IPS-18c (cell line): Measurements from ENCODE around the gene ARPC4.

ENCODE experiments used
- H3K4me3 ChIP-seq: 2 replicates; pipeline ENCODE4 v1.7.0; 2013; ENCODE audit warnings: low read depth, mild to moderate bottlenecking, low read length, moderate library complexity; ENCODE audit not compliant: insufficient read depth
- H3K9me3 ChIP-seq: one replicate; pipeline ENCODE4 v1.6.1; 2013; ENCODE audit warnings: mild to moderate bottlenecking, low read length, moderate library complexity; ENCODE audit not compliant: control insufficient read depth, insufficient read depth

ARPC4 gene

GRCh38 chr3:9792405-9793160 lies at the start of gene ARPC4, which contains the start of gene TADA3:
TSS of gene ARPC4 (plus strand) at chr3:9793082. CDS start at chr3:9793122, 40 bp downstream.
TSS of gene TADA3 (minus strand) at chr3:9792473. CDS start at chr3:9791466, 1,007 bp downstream.
- Histone ChIP-seq H3K4me3 (peak within 1 kb of the TSS; percentile 77), H3K9me3 (no peaks in the 10 kb centered on the region)

- no peak overlapping the region for H3K4me3 ChIP-seq
- no peaks in the 10 kb centered on the region for H3K9me3 ChIP-seq
These were observed 49.3 kb upstream of the ARPC4 start for GRCh38 chr3:9743548-9743947.

GRCh38 chr3:9744162-9744561 lies 48.7 kb upstream of the ARPC4 start:
- Histone ChIP-seq H3K4me3 (no peak overlapping the region), H3K9me3 (no peaks in the 10 kb centered on the region)

DNA sequence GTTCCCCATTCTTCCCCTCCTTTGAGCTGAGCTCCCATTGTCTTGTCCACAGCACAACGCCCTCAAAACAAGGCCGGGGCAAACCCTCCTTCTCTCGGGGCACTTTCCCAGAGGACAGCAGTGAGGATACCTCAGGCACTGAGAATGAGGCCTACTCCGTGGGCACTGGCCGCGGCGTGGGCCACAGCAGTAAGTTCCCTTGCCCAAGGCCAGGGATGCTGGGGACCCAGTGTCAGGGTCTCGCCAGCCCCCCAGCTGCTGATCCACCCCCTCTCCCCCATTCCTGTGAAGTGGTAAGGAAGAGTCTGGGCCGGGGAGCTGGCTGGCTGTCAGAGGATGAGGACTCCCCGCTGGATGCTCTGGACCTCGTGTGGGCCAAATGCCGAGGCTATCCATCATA lies 47.4 kb upstream of the ARPC4 start:
- H3K4me3 ChIP-seq, result no peak overlapping the region
- H3K9me3 ChIP-seq, result no peaks in the 10 kb centered on the region

DNA sequence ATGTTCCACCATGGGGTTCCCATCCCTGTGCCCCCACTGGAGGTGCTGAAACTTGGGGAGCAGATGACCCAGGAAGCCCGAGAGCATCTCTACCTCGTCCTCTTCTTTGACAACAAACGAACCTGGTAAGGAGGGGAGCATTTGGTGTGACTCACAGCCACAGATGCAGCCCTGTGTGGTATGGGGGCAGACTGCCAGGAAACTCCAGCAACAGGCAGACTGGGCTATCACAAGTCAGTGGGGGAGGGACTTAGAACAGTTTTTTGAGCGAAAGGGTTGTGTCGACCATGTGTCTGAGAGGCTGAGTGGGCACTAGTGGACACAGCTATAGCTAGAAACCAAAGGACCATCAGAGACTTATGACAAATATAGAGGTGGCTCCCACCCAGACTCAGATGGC lies 46.6 kb upstream of the ARPC4 start:
- H3K4me3 ChIP-seq, result no peak overlapping the region
- H3K9me3 ChIP-seq, result no peaks in the 10 kb centered on the region

DNA sequence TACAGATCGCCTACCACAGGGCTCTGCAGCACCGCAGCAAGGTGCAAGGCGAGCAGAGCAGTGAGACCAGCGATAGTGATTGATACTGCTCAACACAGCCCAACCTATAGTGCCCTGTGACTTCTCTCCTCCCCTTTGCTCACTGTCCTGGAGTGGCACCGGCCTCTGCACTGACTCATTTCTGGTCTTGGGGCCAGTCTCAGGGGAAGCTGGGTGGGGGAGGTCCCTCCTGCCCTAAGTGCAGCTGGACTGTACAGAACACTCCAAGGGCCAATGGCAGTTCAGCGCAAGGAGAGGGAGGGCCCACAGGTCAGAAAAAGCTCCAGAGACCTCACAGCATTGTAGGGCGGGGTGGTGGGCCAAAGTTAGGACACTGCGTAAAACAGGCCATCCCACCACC lies 45.6 kb upstream of the ARPC4 start:
- Histone ChIP-seq H3K4me3 (no peak overlapping the region), H3K9me3 (no peaks in the 10 kb centered on the region)

DNA sequence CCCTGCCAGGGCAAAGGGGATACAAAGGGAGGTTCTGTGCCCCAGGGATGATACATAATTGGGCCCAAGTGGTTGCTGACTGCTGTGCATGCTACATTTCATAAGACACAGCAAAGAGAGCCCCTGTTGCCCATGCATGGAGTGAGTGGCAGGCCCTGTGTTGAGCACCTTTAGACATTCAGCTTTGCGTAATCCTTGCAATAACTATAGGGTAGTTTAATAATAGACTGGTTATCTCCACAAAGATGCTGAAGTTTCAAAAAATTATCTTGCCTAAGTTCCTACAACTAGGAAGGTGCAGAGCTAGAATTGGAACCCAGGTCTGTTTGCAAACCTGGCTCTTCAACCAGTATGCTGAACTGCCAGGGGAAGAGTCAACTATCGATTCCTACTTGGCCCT lies 44.9 kb upstream of the ARPC4 start:
- Histone ChIP-seq H3K4me3 (no peak overlapping the region), H3K9me3 (no peaks in the 10 kb centered on the region)

DNA sequence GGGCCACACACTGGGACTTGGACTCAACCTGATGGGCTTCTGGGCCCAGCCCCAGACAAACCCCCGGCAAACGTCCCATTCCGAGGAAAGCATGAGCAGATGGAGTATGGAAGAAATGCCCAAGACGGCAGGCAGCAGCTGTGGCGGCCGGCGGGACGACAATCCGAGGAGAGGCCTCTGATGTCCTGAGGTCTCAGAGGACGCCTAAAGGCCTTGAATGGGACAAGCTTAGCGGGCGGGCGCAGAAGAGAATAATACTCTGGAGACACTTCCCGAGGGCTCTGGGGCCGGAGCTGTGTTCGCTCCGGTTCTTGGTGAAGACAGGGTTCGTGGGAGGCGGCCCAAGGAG lies 43.6 kb upstream of the ARPC4 start:
- Histone ChIP-seq H3K9me3 (no peaks in the 10 kb centered on the region), H3K4me3 (peak overlapping the region; percentile 85)

GRCh38 chr3:9749645-9750555 lies 43.0 kb upstream of the ARPC4 start, which contains the start of gene OGG1:
TSS of gene OGG1 (plus strand) at chr3:9749952. CDS start at chr3:9750287, 335 bp downstream.
- H3K4me3 ChIP-seq, result peak within 1 kb of the TSS; percentile 85

GRCh38 chr3:9750556-9751411 lies 42.1 kb upstream of the ARPC4 start:
- H3K9me3 ChIP-seq, result no peaks in the 10 kb centered on the region

More at GRCh38 chr3:9749645-9750555, 43.0 kb upstream of the ARPC4 start, which contains the start of gene OGG1:
- no peaks in the 10 kb centered on the region for H3K9me3 ChIP-seq

DNA sequence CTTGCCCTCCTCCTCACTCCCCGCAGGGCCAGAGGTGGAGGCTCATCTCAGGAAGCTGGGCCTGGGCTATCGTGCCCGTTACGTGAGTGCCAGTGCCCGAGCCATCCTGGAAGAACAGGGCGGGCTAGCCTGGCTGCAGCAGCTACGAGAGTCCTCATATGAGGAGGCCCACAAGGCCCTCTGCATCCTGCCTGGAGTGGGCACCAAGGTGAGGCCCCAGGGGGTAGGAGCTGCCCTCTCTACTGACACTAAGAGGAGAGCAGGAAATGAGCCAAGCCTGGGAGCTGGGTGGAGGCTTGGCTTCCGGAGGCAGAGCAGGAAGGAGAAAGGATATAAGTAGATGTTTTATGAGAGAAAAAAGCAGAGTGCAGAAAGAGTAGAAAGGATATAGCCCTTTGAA lies 38.2 kb upstream of the ARPC4 start:
- Histone ChIP-seq H3K4me3 (no peak overlapping the region), H3K9me3 (no peaks in the 10 kb centered on the region)

More at GRCh38 chr3:9750556-9751411, 42.1 kb upstream of the ARPC4 start:
- peak overlapping the region; percentile 85 for H3K4me3 ChIP-seq

- Histone ChIP-seq H3K4me3 (no peak overlapping the region), H3K9me3 (no peaks in the 10 kb centered on the region)
These were observed 35.5 kb upstream of the ARPC4 start for GRCh38 chr3:9757427-9757826.

GRCh38 chr3:9760779-9761505 lies 31.9 kb upstream of the ARPC4 start:
- Histone ChIP-seq H3K4me3 (no peak overlapping the region), H3K9me3 (no peaks in the 10 kb centered on the region)

GRCh38 chr3:9761919-9762318 lies 31.0 kb upstream of the ARPC4 start:
- Histone ChIP-seq H3K9me3 (no peaks in the 10 kb centered on the region), H3K4me3 (no peak overlapping the region)

DNA sequence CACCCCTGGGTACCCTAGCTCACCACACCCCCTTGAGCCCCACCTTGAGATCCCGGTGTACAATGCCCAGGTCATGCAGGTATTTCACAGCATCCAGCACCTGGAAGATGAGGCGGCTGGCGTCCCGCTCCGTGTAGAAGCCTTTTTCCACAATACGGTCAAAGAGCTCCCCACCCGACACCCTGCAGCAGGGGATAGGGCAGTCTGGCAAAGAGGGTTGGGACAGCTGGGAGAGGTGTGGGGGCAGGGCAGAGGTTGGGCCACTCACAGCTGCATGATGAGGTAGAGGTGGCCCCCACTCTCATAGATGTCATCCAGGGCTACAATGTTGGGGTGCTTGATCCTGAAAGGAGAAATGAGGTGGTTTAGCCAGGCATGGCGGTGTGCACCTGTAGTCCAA lies 30.0 kb upstream of the ARPC4 start:
- no peak overlapping the region for H3K4me3 ChIP-seq
- no peaks in the 10 kb centered on the region for H3K9me3 ChIP-seq

DNA sequence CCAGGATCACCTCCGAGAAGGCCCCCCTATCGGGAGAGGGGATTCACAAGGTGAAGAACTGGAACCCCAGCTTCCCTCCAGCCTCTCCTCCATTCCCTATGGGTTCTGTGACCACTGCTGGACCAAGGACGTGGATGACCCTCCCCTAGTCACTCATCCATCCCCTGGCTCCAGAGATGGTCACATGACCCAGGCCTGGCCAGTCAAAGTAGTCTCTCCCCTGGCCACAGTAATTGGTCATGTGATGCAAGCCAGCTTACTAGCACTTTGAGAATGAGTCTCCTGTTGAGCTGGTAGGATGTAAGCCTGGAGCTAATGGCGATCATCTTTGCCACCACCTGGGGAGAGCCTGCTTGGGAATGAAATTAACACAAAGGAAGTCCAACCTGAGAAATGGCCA lies 27.0 kb upstream of the ARPC4 start:
- Histone ChIP-seq H3K9me3 (no peaks in the 10 kb centered on the region), H3K4me3 (no peak overlapping the region)

GRCh38 chr3:9767418-9767817 lies 25.5 kb upstream of the ARPC4 start:
- no peak overlapping the region for H3K4me3 ChIP-seq
- no peaks in the 10 kb centered on the region for H3K9me3 ChIP-seq
